Uterus (tissue), 4 donors: ENCODE results near the gene TRAF1. TPM values are rescaled to one million over a fixed set of nuclear protein-coding genes. Genes with fewer than 3 reads are reported as not detected.

Experiments
- DNase-seq, 2 donors: peaks; one replicate each; pipeline ENCODE4 v3.0.0-alpha.2; 2019 to 2020
- H3K27ac ChIP-seq, 2 donors: fragments of 200-600 bp; sonication (generic); 1 replicate in 1 of 2; 2 replicates in 1 of 2; pipeline ENCODE4 v1.5.1; 2016 to 2018
- H3K27me3 ChIP-seq, 2 donors: fragments of 200-600 bp; sonication (generic); one replicate each; pipeline ENCODE4 v1.5.1; 2018 to 2019; ENCODE audit warnings: control low read depth in 1 of 2
- H3K36me3 ChIP-seq, 2 donors: fragments of 200-600 bp; sonication (generic); one replicate each; pipeline ENCODE4 v1.5.1; 2019; ENCODE audit warnings: control low read depth in 1 of 2
- H3K4me1 ChIP-seq, 2 donors: fragments of 200-600 bp; sonication (generic); one replicate each; pipeline ENCODE4 v1.5.1; 2018 to 2019; ENCODE audit warnings: control low read depth in 1 of 2
- H3K4me3 ChIP-seq, 2 donors: fragments of 200-600 bp; sonication (generic); 1 replicate in 1 of 2; 2 replicates in 1 of 2; pipeline ENCODE4 v1.5.1; 2018 to 2019; ENCODE audit warnings: mild to moderate bottlenecking in 1 of 2
- H3K9me3 ChIP-seq, 2 donors: fragments of 200-600 bp; sonication (generic); one replicate each; pipeline ENCODE4 v1.5.1; 2019; ENCODE audit warnings: control low read depth in 1 of 2
- POLR2A ChIP-seq, 2 donors: fragments of 450-650 bp; IDR thresholded peaks; one replicate each; pipeline ENCODE4 v1.6.1; 2016; ENCODE audit warnings: antibody characterized with exemption in 2 of 2, mild to moderate bottlenecking in 1 of 2, moderate library complexity in 1 of 2
- intact Hi-C: fragments of 100-400 bp; cut with DNase I; formaldehyde crosslinking; loops from one replicate; pipeline ENCODE4 v1.15.1; 2023; ENCODE audit warnings: low total_unique reads
- total RNA-seq, 4 donors: library from RNA; depleted of rRNA in 3 of 4; stranded (reverse); fragments of >200 nt in 3 of 4; gene quantifications; one replicate each; pipeline versions ENCODE4 v1.1.0 to v1.2.4, GENCODE V29; 2014 to 2023
- TF ChIP-seq, protein P1 (sequence below), 4 experiments: fragments of 200-600 bp in 2 of 4; fragments of 450-650 bp in 2 of 4; sonication (generic) in 2 of 4; IDR thresholded peaks; one replicate each; pipeline ENCODE4 v1.5.1; 2016 to 2019; ENCODE audit warnings: antibody characterized with exemption in 4 of 4, mild to moderate bottlenecking in 2 of 4, moderate library complexity in 1 of 4
- donor health status: DM: yes; HTN: yes; CAD: no.

TRAF1 gene
- total RNA-seq, 4 donors from 2014 or later: 0.51 to 8.7 (median 2.6) TPM

- DNase-seq: no peak
- Histone ChIP-seq H3K4me3 (no peak overlapping the region), H3K9me3 (no peaks in the 10 kb centered on the region), H3K27ac (no peak overlapping the region), H3K27me3 (no peaks in the 10 kb centered on the region), H3K36me3 (no peaks in the 10 kb centered on the region), H3K4me1 (peaks cover 0 to 4% of the 10 kb centered on the region in 2 donors)
- TF ChIP-seq, protein P1, sequence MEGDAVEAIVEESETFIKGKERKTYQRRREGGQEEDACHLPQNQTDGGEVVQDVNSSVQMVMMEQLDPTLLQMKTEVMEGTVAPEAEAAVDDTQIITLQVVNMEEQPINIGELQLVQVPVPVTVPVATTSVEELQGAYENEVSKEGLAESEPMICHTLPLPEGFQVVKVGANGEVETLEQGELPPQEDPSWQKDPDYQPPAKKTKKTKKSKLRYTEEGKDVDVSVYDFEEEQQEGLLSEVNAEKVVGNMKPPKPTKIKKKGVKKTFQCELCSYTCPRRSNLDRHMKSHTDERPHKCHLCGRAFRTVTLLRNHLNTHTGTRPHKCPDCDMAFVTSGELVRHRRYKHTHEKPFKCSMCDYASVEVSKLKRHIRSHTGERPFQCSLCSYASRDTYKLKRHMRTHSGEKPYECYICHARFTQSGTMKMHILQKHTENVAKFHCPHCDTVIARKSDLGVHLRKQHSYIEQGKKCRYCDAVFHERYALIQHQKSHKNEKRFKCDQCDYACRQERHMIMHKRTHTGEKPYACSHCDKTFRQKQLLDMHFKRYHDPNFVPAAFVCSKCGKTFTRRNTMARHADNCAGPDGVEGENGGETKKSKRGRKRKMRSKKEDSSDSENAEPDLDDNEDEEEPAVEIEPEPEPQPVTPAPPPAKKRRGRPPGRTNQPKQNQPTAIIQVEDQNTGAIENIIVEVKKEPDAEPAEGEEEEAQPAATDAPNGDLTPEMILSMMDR (IDR thresholded peaks at IDR 0.05): no peak
- TF ChIP-seq POLR2A (IDR thresholded peaks at IDR 0.05): no peak
- intact Hi-C loops: no loop called here
Measured at GRCh38 chr9:120911295-120911837, 15.2 kb downstream of the TRAF1 start.

DNA sequence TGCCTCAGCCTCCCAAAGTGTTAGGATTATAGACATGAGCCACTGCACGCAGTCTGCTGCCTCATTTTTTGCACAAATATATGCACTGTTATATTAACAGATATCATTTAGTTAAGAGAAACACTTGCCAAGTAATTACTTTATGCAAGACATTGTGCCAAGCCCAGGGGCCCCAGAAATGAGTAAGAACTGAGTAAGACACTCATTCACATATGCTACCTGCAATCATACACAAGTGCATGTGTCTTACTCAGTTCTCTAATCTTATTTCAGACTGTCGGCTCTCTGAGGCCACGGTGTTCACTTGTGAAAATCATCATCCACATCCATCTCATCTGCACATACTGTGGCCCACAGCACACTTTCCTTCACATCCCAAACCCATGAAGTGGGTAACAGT, 16.0 kb downstream of the TRAF1 start:
- Histone ChIP-seq H3K27me3 (no peaks in the 10 kb centered on the region), H3K27ac (no peak overlapping the region), H3K4me3 (no peak overlapping the region), H3K4me1 (no peaks in the 10 kb centered on the region), H3K36me3 (no peaks in the 10 kb centered on the region), H3K9me3 (no peaks in the 10 kb centered on the region)
- TF ChIP-seq, protein P1 (IDR thresholded peaks at IDR 0.05): no peak
- no peak for TF ChIP-seq POLR2A (IDR thresholded peaks at IDR 0.05)
- DNase-seq: no peak
- intact Hi-C loops: no loop called here

DNA sequence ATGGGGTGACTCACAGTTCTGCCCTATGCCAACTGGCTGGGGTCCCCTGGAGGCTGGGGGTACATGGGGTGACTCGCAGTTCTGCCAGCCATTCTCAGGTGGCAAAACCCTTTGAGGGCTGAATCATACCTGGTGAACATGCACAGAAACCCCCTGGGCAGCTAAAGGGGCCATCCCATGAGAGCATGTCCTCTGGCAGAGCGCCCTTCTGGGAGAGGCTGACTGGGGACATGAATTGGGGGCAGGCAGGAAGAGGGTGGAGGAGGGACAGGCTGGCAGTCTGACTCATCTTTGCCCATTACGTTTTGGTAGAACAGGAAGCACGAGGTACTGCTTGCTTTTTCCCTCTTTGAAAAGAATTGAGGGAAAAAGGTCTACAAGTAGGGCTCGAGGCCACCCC, 16.7 kb downstream of the TRAF1 start:
- Histone ChIP-seq H3K4me3 (no peak overlapping the region), H3K27ac (no peak overlapping the region), H3K9me3 (no peaks in the 10 kb centered on the region), H3K4me1 (no peaks in the 10 kb centered on the region), H3K27me3 (no peaks in the 10 kb centered on the region), H3K36me3 (no peaks in the 10 kb centered on the region)
- intact Hi-C loops: no loop called here
- no peak for DNase-seq
- TF ChIP-seq, protein P1 (IDR thresholded peaks at IDR 0.05): no peak
- no peak for TF ChIP-seq POLR2A (IDR thresholded peaks at IDR 0.05)

DNA sequence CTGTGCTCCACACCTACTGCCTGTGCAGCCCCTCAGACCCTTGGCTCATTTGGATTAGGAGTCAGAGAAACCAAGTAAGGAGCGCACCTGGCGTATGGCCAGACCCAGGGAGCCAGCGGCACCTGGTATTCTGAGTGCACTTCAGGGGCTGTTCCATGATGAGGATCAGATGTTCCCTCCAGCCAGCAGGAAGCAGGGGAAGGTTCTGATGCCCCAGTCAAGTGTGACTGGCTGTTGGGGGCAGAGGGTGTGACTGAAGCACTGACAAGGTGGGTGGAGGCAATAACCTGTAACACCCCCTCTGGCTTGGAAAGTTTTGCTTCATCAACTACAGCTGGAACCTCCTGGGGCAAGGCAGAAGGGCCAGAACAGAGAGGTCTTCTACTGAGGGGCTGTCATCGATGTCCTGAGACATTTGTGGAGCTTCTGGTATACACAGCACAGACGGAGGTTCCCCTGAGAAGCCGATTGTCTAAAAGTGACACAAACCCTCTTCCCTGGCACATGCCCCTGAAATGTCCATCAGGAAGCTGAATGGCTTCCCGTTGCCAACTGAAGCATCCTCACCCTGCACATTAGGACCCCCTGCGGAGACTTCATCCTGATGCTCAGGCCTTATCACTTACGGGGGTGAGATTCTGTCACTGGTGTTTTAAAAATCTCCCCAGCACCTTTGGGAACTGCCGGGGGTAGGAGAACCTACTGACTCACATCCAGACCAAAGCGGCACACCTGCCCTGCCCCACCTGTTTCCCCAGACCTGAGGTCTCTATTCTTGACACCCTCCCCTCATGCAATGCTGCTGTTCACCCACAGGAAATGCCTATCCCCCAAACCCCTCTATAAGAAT, 21.1 kb downstream of the TRAF1 start:
- Histone ChIP-seq H3K9me3 (no peaks in the 10 kb centered on the region), H3K4me1 (no peaks in the 10 kb centered on the region), H3K27ac (no peak overlapping the region), H3K4me3 (no peak overlapping the region), H3K36me3 (no peaks in the 10 kb centered on the region), H3K27me3 (no peaks in the 10 kb centered on the region)
- no peak for DNase-seq
- TF ChIP-seq, protein P1 (IDR thresholded peaks at IDR 0.05): no peak
- no peak for TF ChIP-seq POLR2A (IDR thresholded peaks at IDR 0.05)
- intact Hi-C loops: no loop called here

DNA sequence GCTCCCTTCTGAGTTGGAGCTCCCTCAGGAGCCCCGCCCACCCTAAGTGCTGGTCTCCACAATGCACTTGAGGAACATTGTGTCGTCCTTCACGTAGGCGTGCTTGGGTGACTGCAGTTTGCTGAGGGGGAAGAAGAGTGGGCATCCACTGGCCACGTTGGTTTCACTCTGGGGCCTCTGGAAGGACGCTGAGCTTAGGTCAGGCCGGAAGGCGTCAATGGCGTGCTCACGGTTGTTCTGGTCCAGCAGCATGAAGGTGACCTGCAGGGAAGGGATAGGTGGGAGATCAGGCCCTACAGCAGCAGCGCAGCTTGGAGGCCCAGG, 21.7 kb downstream of the TRAF1 start:
- no peaks in the 10 kb centered on the region for H3K36me3 ChIP-seq
- intact Hi-C loops: no loop called here
- H3K27me3 ChIP-seq: no peaks in the 10 kb centered on the region
- TF ChIP-seq, protein P1 (IDR thresholded peaks at IDR 0.05): no peak
- no peak for TF ChIP-seq POLR2A (IDR thresholded peaks at IDR 0.05)
- H3K9me3 ChIP-seq: no peaks in the 10 kb centered on the region
- no peak for DNase-seq
- no peaks in the 10 kb centered on the region for H3K4me1 ChIP-seq
- no peak overlapping the region for H3K4me3 ChIP-seq
- no peak overlapping the region for H3K27ac ChIP-seq
